Activated CD8-positive, alpha-beta memory T cell treated with anti-CD3 and anti-CD28 coated beads for 1 hour (primary cell): ENCODE measurements around the gene DND1.
"Not testable (repeated sequence)": the region's sequence is repeated elsewhere in the genome, so short reads cannot be mapped to it uniquely, and the experiment has no call there.

Experiments used
- DNase-seq, 2 donors: peaks; one replicate each; pipeline ENCODE4 v3.0.0-alpha.2; 2020; ENCODE audit warnings: low read depth in 1 of 2; ENCODE audit errors: extremely low read depth in 1 of 2

The DND1 gene

GRCh38 chr5:140631831-140632365 lies 41.5 kb downstream of the DND1 start:
- DNase-seq: peak in 1 of 2 donors; percentile 12

- DNase-seq: no peak
Observed at GRCh38 chr5:140631036-140631417, 42.3 kb downstream of the DND1 start.

- no peak for DNase-seq
Observed at GRCh38 chr5:140630292-140631035, 42.9 kb downstream of the DND1 start.

- DNase-seq: no peak
Observed at GRCh38 chr5:140628711-140629110, 44.7 kb downstream of the DND1 start.

GRCh38 chr5:140627972-140628371 lies 45.4 kb downstream of the DND1 start:
- no peak for DNase-seq

- DNase-seq: not testable (repeated sequence)
Observed at GRCh38 chr5:140624886-140625285, 48.5 kb downstream of the DND1 start.

GRCh38 chr5:140623061-140623460 lies 50.3 kb downstream of the DND1 start:
- DNase-seq: not testable (repeated sequence)

- no peak for DNase-seq
Observed at GRCh38 chr5:140622301-140622700, 51.1 kb downstream of the DND1 start.
